GM19351 (cell line): ENCODE data around the gene CAB39.

Experiments used
- ATAC-seq: cut with Tn5 transposase; IDR thresholded peaks from one replicate; pipeline ENCODE4 v1.9.1; 2021; ENCODE audit warnings: mild to moderate bottlenecking, moderate library complexity; ENCODE audit not compliant: unreplicated experiment

Gene CAB39

GRCh38 chr2:230811508-230811907 lies 98.9 kb downstream of the CAB39 start:
- no peak for ATAC-seq

- no peak for ATAC-seq
Measured at GRCh38 chr2:230812033-230812432, 99.4 kb downstream of the CAB39 start.

GRCh38 chr2:230814616-230815015 lies 102.0 kb downstream of the CAB39 start:
- ATAC-seq: no peak

- no peak for ATAC-seq
Measured at GRCh38 chr2:230815088-230815487, 102.4 kb downstream of the CAB39 start.

GRCh38 chr2:230816735-230817134 lies 104.1 kb downstream of the CAB39 start:
- no peak for ATAC-seq

GRCh38 chr2:230819433-230819832 lies 106.8 kb downstream of the CAB39 start:
- ATAC-seq: no peak

- ATAC-seq: no peak
Measured at GRCh38 chr2:230821261-230821990, 108.8 kb downstream of the CAB39 start.

- ATAC-seq: no peak
Measured at GRCh38 chr2:230821991-230822520, 109.4 kb downstream of the CAB39 start.

- ATAC-seq: no peak
Measured at GRCh38 chr2:230823264-230823964, 110.8 kb downstream of the CAB39 start.

GRCh38 chr2:230824406-230824978 lies 111.8 kb downstream of the CAB39 start:
- ATAC-seq: peak; percentile 60

- no peak for ATAC-seq
Measured at GRCh38 chr2:230825354-230825753, 112.7 kb downstream of the CAB39 start.

GRCh38 chr2:230827774-230828271 lies 115.2 kb downstream of the CAB39 start:
- ATAC-seq: peak; percentile 17

GRCh38 chr2:230828272-230828961 lies 115.8 kb downstream of the CAB39 start:
- ATAC-seq: peak; percentile 59

GRCh38 chr2:230829293-230829692 lies 116.7 kb downstream of the CAB39 start:
- no peak for ATAC-seq

- ATAC-seq: no peak
Measured at GRCh38 chr2:230829959-230830358, 117.3 kb downstream of the CAB39 start.

- no peak for ATAC-seq
Measured at GRCh38 chr2:230830428-230830827, 117.8 kb downstream of the CAB39 start.

- ATAC-seq: no peak
Measured at GRCh38 chr2:230840301-230840700, 127.7 kb downstream of the CAB39 start.

- ATAC-seq: no peak
Measured at GRCh38 chr2:230842473-230842872, 129.8 kb downstream of the CAB39 start.

- no peak for ATAC-seq
Measured at GRCh38 chr2:230843132-230843531, 130.5 kb downstream of the CAB39 start.

- ATAC-seq: no peak
Measured at GRCh38 chr2:230846360-230846759, 133.7 kb downstream of the CAB39 start.

- ATAC-seq: peak; percentile 97
Measured at GRCh38 chr2:230847883-230848388, 135.3 kb downstream of the CAB39 start.
